Astrocyte (in vitro differentiated cells and primary cell): Measurements from ENCODE around the gene CNTNAP2.

Experiments
- EZH2 ChIP-seq: IDR thresholded peaks from 2 replicates; pipeline ENCODE4 v1.6.1; 2012; ENCODE audit warnings: mild to moderate bottlenecking, low read length, inconsistent platforms; ENCODE audit not compliant: insufficient read depth
- TF ChIP-seq, protein P1 (sequence below): IDR thresholded peaks from 2 replicates; pipeline ENCODE4 v1.5.1; 2011; ENCODE audit warnings: low read depth, mild to moderate bottlenecking, inconsistent platforms, low read length, moderate library complexity; ENCODE audit not compliant: insufficient read depth

DNA sequence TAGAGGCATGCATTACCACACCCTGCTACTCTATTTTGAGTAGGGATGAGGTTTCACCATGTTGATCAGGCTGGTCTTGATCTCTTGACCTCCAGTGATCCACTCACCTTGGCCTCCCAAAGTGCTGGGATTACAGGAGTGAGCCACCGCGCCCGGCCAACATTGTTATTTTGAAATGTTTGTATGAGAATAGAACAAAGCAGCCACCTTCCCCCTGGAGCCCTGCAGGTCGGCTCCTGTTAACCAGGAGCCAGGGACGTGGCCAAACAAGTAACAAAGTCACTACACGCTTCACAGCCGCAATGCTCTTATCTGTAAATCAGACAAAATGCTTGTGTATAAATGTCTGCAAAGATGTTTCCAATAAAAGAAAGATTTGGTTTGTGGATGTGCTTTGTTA, 295.4 kb downstream of the CNTNAP2 start:
- no peak for TF ChIP-seq EZH2
- TF ChIP-seq, protein P1, sequence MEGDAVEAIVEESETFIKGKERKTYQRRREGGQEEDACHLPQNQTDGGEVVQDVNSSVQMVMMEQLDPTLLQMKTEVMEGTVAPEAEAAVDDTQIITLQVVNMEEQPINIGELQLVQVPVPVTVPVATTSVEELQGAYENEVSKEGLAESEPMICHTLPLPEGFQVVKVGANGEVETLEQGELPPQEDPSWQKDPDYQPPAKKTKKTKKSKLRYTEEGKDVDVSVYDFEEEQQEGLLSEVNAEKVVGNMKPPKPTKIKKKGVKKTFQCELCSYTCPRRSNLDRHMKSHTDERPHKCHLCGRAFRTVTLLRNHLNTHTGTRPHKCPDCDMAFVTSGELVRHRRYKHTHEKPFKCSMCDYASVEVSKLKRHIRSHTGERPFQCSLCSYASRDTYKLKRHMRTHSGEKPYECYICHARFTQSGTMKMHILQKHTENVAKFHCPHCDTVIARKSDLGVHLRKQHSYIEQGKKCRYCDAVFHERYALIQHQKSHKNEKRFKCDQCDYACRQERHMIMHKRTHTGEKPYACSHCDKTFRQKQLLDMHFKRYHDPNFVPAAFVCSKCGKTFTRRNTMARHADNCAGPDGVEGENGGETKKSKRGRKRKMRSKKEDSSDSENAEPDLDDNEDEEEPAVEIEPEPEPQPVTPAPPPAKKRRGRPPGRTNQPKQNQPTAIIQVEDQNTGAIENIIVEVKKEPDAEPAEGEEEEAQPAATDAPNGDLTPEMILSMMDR: no peak
